Loucy (cell line): ENCODE measurements around the gene POU2F1.
A peak's percentile ranks its signal among the peaks of the same experiment; 100 is the strongest.

Experiments used
- H2AFZ ChIP-seq: fragments of 200-600 bp; sonication (generic); 2 replicates; pipeline ENCODE4 v1.6.0; 2016; ENCODE audit warnings: antibody characterized with exemption, mild to moderate bottlenecking, low read length, moderate library complexity
- H3F3A ChIP-seq: fragments of 200-600 bp; 2 replicates; pipeline ENCODE4 v1.6.0; 2016; ENCODE audit warnings: antibody characterized with exemption, low read depth, mild to moderate bottlenecking
- H3K27me3 ChIP-seq: fragments of 200-600 bp; sonication (generic); 2 replicates; pipeline ENCODE4 v1.6.1; 2014; ENCODE audit warnings: low read length, mild to moderate bottlenecking; ENCODE audit not compliant: insufficient read depth, poor library complexity, severe bottlenecking
- H3K36me3 ChIP-seq: fragments of 200-600 bp; sonication (generic); 2 replicates; pipeline ENCODE4 v1.6.1; 2016; ENCODE audit warnings: low read length; ENCODE audit not compliant: insufficient read depth
- H3K4me1 ChIP-seq: fragments of 200-600 bp; sonication (generic); 2 replicates; pipeline ENCODE4 v1.5.1; 2014; ENCODE audit warnings: low read length, mild to moderate bottlenecking; ENCODE audit not compliant: insufficient read depth, poor library complexity, severe bottlenecking
- H3K4me2 ChIP-seq: fragments of 200-600 bp; sonication (generic); 2 replicates; pipeline ENCODE4 v1.6.0; 2014; ENCODE audit warnings: antibody characterized with exemption, low read length, low read depth, mild to moderate bottlenecking; ENCODE audit not compliant: poor library complexity, severe bottlenecking
- H3K4me3 ChIP-seq: fragments of 200-600 bp; sonication (generic); 2 replicates; pipeline ENCODE4 v1.5.1; 2014; ENCODE audit warnings: low read length, mild to moderate bottlenecking, mixed read lengths; ENCODE audit not compliant: poor library complexity, severe bottlenecking
- H3K79me2 ChIP-seq: fragments of 200-600 bp; sonication (generic); 2 replicates; pipeline ENCODE4 v1.6.1; 2014; ENCODE audit warnings: low read length; ENCODE audit not compliant: insufficient read depth
- H3K9ac ChIP-seq: fragments of 200-600 bp; sonication (generic); 2 replicates; pipeline ENCODE4 v1.6.0; 2014; ENCODE audit warnings: mild to moderate bottlenecking, low read depth, low read length, moderate library complexity; ENCODE audit not compliant: poor library complexity, severe bottlenecking
- H3K9me2 ChIP-seq: fragments of 200-600 bp; sonication (generic); replicated peaks from 2 replicates; pipeline ENCODE4 v1.6.1; 2016; ENCODE audit warnings: low read depth, low read length, mixed read lengths
- H3K9me3 ChIP-seq: fragments of 200-600 bp; sonication (generic); 2 replicates; pipeline ENCODE4 v1.6.1; 2014; ENCODE audit warnings: mild to moderate bottlenecking, antibody characterized with exemption, low read length, low read depth; ENCODE audit not compliant: insufficient read depth
- H4K20me1 ChIP-seq: fragments of 200-600 bp; sonication (generic); 2 replicates; pipeline ENCODE4 v1.6.0; 2014; ENCODE audit warnings: antibody characterized with exemption, low read length, mild to moderate bottlenecking; ENCODE audit not compliant: insufficient read depth, poor library complexity, severe bottlenecking
- CTCF ChIP-seq: fragments of 200-600 bp; sonication (generic); conservative IDR thresholded peaks from 2 replicates; pipeline ENCODE4 v1.5.1; 2014; ENCODE audit warnings: mild to moderate bottlenecking, antibody characterized with exemption, low read length
- EZH2phosphoT487 ChIP-seq: fragments of 200-600 bp; IDR thresholded peaks from 2 replicates; pipeline ENCODE4 v1.6.1; 2018; ENCODE audit warnings: antibody characterized with exemption, mild to moderate bottlenecking, moderate library complexity, borderline replicate concordance

The POU2F1 gene

GRCh38 chr1:167392200-167392696 is 171.6 kb downstream of the POU2F1 start:
- H3K79me2 ChIP-seq: no peaks in the 10 kb centered on the region
- H3K9ac ChIP-seq: no peak overlapping the region

GRCh38 chr1:167400359-167400953 is 179.8 kb downstream of the POU2F1 start:
- Histone ChIP-seq H3K4me2 (no peak overlapping the region), H3K9me2 (no peaks in the 10 kb centered on the region), H3K4me3 (no peak overlapping the region), H4K20me1 (no peaks in the 10 kb centered on the region), H3F3A (no peaks in the 10 kb centered on the region), H3K36me3 (peaks cover 85% of the 10 kb centered on the region; the same call in 1 of the 2 replicates), H3K9ac (no peak overlapping the region), H3K79me2 (no peaks in the 10 kb centered on the region), H3K9me3 (no peaks in the 10 kb centered on the region), H3K4me1 (no peaks in the 10 kb centered on the region), H2AFZ (no peak overlapping the region), H3K27me3 (no peaks in the 10 kb centered on the region)
- TF ChIP-seq CTCF (no peak), EZH2phosphoT487 (no peak)

More at GRCh38 chr1:167392200-167392696, 171.6 kb downstream of the POU2F1 start:
- Histone ChIP-seq H3K4me2 (no peak overlapping the region), H4K20me1 (no peaks in the 10 kb centered on the region), H3K4me3 (no peak overlapping the region), H3K9me2 (no peaks in the 10 kb centered on the region), H3K36me3 (peaks cover 65% of the 10 kb centered on the region), H3K27me3 (no peaks in the 10 kb centered on the region), H3K4me1 (no peaks in the 10 kb centered on the region), H3K9me3 (no peaks in the 10 kb centered on the region), H2AFZ (no peak overlapping the region), H3F3A (no peaks in the 10 kb centered on the region)
- no peak for TF ChIP-seq EZH2phosphoT487
- TF ChIP-seq CTCF: no peak

- TF ChIP-seq CTCF (peak; percentile 78), EZH2phosphoT487 (no peak)
- H3K4me1 ChIP-seq: no peaks in the 10 kb centered on the region
These were observed 180.7 kb downstream of the POU2F1 start for GRCh38 chr1:167401260-167401873.

More at GRCh38 chr1:167401260-167401873, 180.7 kb downstream of the POU2F1 start:
- H3K27me3 ChIP-seq: no peaks in the 10 kb centered on the region
- no peaks in the 10 kb centered on the region for H3K9me3 ChIP-seq
- no peak overlapping the region for H3K4me3 ChIP-seq
- no peaks in the 10 kb centered on the region for H4K20me1 ChIP-seq
- H3K9me2 ChIP-seq: no peaks in the 10 kb centered on the region
- no peaks in the 10 kb centered on the region for H3F3A ChIP-seq
- H3K4me2 ChIP-seq: no peak overlapping the region
- no peak overlapping the region for H3K9ac ChIP-seq
- H2AFZ ChIP-seq: no peak overlapping the region
- no peaks in the 10 kb centered on the region for H3K79me2 ChIP-seq
- H3K36me3 ChIP-seq: peaks cover 85% of the 10 kb centered on the region; the same call in 1 of the 2 replicates
